Cardiac fibroblast (primary cell): ENCODE data around the gene IKZF1.
"Not testable (repeated sequence)": the region's sequence is repeated elsewhere in the genome, so short reads cannot be mapped to it uniquely, and the experiment has no call there.

Source experiments
- DNase-seq, 2 donors: peaks; one replicate each; pipeline versions ENCODE4 v3.0.0 to v3.0.0-alpha.2; 2010; ENCODE audit warnings: low read depth in 2 of 2
- H3K4me3 ChIP-seq, 2 donors: replicated peaks in 1 of 2; 1 replicate in 1 of 2; 2 replicates in 1 of 2; pipeline ENCODE4 v1.5.1; 2011; ENCODE audit warnings: low read depth in 2 of 2, low read length in 2 of 2, mild to moderate bottlenecking in 2 of 2, moderate library complexity in 1 of 2
- TF ChIP-seq, protein P1 (sequence below): IDR thresholded peaks from one replicate; pipeline ENCODE4 v1.5.1; 2011; ENCODE audit warnings: low read depth, mild to moderate bottlenecking, low read length, inconsistent platforms

The IKZF1 gene

DNA sequence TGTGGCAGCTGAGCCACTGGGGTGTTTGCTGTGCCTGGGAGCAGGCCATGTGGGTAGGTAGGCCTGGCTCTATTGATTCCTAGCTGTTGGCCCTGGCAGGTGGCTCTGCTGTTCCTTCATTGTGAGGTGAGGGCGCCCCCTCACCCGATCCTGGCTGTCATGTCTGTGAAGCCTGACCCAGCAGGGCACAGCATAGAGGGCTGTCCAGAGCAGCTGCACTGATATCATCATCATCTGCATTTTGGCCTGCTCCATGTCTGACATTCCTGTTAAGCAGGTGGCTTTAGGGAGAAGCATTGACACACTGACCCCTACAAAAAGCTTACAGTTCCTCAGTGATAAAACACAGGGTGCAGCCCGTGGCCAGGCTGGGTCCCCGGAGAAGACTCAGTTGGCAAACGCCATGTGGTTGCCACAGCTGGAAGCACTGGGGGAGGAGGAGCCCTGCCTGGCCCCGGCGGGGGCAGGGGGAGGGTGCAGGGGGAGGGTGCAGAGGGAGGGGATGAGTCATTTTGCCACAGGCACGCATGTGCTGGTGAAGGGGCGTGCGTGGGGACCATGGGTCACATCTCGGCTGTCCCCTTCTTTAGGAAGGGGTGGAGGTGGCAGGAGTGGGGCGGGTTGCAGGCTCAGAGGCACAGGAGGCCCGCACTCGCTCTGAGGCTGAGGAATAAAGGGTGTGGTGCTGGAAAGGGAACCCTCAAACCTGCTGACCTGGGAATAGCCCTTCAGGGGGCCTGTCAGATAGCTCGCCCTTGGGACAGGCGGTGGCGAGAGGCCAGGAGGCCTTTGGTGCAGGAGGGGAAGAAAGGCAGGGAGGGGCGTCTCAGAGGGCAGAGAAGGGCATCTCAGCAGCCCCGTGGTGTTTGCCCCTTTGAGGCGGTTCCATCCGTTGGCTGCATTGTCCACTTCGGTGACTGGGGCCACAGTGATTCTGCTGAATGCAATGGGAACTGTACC is 31.6 kb downstream of the IKZF1 start:
- no peak overlapping the region for H3K4me3 ChIP-seq
- no peak for DNase-seq
- TF ChIP-seq, protein P1, sequence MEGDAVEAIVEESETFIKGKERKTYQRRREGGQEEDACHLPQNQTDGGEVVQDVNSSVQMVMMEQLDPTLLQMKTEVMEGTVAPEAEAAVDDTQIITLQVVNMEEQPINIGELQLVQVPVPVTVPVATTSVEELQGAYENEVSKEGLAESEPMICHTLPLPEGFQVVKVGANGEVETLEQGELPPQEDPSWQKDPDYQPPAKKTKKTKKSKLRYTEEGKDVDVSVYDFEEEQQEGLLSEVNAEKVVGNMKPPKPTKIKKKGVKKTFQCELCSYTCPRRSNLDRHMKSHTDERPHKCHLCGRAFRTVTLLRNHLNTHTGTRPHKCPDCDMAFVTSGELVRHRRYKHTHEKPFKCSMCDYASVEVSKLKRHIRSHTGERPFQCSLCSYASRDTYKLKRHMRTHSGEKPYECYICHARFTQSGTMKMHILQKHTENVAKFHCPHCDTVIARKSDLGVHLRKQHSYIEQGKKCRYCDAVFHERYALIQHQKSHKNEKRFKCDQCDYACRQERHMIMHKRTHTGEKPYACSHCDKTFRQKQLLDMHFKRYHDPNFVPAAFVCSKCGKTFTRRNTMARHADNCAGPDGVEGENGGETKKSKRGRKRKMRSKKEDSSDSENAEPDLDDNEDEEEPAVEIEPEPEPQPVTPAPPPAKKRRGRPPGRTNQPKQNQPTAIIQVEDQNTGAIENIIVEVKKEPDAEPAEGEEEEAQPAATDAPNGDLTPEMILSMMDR: no peak

DNA sequence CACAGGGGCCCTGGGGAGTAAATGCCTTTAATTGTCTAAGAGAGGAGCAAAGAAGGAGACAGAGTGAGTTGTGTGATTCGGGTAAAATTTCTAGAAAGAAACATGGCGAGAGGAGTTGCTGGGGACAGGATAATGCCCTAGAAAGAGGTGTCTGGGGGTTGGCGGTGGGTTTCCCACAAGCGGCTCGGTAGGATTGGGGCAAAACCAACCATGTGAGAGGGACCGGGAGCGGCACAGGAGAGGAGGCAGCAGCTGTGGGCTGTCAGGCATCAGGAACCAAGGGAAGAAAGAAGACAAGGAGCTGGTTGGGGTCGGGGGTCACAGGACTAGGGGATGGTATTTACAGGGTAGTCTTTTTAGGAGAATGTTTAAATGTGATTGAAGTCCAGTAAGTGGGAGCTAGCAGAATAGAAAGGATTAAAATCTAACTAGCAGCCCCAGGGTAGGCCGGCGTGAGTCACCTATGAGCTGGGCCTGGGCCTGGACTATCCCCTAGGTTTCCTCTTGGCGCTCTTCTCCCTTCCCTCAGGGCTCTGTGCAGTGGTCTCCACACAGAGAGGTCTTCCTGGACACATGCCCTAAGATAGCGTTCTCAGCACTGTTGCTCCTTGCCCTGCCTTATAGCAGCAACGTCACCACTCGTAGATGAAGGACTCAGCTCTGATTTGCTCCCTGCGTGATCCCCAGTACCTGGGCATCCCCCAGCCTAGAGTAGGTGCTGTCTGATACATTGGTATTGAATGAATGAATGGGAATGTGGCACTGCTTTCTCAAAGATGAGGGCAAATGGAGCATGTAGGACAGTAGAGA is 32.6 kb downstream of the IKZF1 start:
- H3K4me3 ChIP-seq: no peak overlapping the region
- TF ChIP-seq, protein P1: no peak
- DNase-seq: no peak

DNA sequence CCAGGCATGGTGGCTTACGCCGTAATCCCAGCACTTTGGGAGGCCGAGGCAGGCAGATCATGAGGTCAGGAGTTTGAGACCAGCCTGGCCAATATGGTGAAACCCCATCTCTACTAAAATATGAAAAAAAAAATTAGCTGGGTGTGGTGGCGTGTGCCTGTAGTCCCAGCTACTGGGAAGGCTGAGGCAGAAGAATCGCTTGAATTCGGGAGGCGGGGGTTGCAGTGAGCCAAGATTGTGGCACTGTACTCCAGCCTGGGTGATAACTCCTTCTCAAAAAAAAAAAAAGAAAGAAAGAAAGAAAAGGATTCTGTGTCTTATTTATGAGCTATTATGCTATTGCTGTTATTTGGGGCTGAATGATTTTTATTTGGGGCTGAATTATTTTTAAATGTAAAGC is 35.0 kb downstream of the IKZF1 start:
- DNase-seq, H3K4me3 ChIP-seq: not testable (repeated sequence)

DNA sequence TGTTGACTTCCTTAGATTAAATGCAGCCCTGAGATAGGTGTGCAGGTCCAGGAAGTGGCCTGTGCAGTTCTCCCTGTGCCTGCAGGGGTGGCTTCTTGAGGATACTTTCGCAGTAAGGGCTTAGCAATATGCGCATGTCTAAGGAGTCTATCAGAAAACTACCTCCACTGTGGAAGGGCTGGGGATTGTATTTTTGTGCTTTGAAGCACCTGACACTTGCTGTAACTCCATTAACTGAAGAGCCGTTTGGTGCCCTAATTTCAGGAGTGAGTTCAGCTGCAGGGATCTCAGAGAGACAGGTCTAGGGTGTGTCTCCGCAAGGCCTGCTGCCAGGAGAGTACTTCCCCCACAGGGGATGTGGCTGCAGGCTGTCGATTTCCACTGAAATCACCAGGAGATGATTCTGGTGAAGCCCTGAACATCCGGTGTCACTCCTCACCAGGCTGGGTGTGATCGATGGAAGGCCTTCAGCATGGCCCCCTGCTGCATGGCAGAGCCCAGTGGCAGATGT is 35.5 kb downstream of the IKZF1 start:
- TF ChIP-seq, protein P1: no peak
- H3K4me3 ChIP-seq: no peak overlapping the region
- no peak for DNase-seq

DNA sequence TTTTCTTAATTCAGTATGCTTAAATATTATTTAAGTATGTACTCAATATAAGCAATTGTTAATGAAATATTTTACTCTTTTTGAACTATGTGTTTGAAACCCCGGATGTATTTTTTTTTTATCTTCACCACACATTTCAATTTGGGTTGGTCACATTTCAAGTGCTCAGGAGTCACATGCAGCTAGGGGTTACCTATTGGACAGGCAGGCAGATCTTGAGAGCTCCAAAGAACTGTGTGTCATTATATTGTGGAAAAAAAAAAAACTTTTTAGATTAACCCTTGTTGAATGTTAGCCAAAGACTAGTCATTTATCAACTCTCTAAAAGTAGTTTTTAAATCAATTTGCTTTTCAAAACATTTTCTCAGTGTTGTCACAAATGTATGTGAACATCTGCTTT is 37.2 kb downstream of the IKZF1 start:
- no peak overlapping the region for H3K4me3 ChIP-seq
- TF ChIP-seq, protein P1: no peak
- DNase-seq: no peak

DNA sequence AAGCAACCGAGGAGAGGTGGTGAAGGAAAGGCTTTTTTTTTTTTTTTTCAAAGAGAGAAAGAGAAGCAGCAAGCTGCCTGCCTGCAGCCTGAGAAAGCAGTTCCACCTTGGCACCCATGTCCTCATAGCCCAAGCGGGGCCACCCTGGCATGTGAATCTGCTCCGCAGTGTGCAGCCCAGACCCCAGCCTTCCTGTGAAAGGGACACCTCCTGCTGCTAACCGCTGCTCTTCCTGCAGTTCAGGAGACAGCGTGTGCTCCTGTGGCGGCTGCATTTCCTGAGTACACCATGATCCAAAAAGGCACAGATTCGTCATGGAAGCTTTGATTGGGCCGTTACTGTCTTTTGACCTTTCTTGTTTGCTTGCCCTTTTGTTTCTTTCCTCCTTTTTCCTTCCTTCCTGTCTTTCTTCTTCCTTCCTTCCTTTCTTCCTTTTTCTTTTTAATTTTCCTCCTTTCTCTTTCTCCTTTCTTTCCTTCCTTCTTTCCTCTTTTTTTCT is 38.1 kb downstream of the IKZF1 start:
- no peak overlapping the region for H3K4me3 ChIP-seq
- TF ChIP-seq, protein P1: no peak
- DNase-seq: peak in 1 of 2 donors; percentile 25
